NCI-H510A treated with DMSO at 0.1 percent for 48 hours (cell line): ENCODE results near the gene TOR1A.
"Not testable (repeated sequence)": the region's sequence is repeated elsewhere in the genome, so short reads cannot be mapped to it uniquely, and the experiment has no call there.

ENCODE experiments used
- DNase-seq: peaks from one replicate; lab custom pipeline; 2025; lab: John Stamatoyannopoulos, UW

Gene TOR1A

GRCh38 chr9:129822898-129823541, 916 bp downstream of the TOR1A start:
- DNase-seq = no peak

- DNase-seq = no peak
Measured at GRCh38 chr9:129816501-129817435, 7.2 kb downstream of the TOR1A start.

- DNase-seq = no peak
Measured at GRCh38 chr9:129815278-129815677, 8.7 kb downstream of the TOR1A start.

- DNase-seq = no peak
Measured at GRCh38 chr9:129814432-129815223, 9.3 kb downstream of the TOR1A start.

GRCh38 chr9:129813661-129814060, 10.3 kb downstream of the TOR1A start:
- no peak for DNase-seq

- no peak for DNase-seq
Measured at GRCh38 chr9:129812385-129812784, 11.6 kb downstream of the TOR1A start.

GRCh38 chr9:129811967-129812363, 12.0 kb downstream of the TOR1A start:
- no peak for DNase-seq

- DNase-seq = no peak
Measured at GRCh38 chr9:129810788-129811187, 13.1 kb downstream of the TOR1A start.

GRCh38 chr9:129810116-129810515, 13.8 kb downstream of the TOR1A start:
- DNase-seq = no peak

GRCh38 chr9:129809346-129809745, 14.6 kb downstream of the TOR1A start:
- DNase-seq = no peak

GRCh38 chr9:129806061-129806460, 17.9 kb downstream of the TOR1A start:
- no peak for DNase-seq

- no peak for DNase-seq
Measured at GRCh38 chr9:129803676-129804060, 20.3 kb downstream of the TOR1A start.

GRCh38 chr9:129802833-129803675, 20.9 kb downstream of the TOR1A start, which contains the start of gene TOR1B:
TSS of gene TOR1B (plus strand) at chr9:129803184. CDS start at chr9:129803213, 29 bp downstream.
- peak; percentile 79 for DNase-seq

GRCh38 chr9:129801504-129801903, 22.4 kb downstream of the TOR1A start:
- DNase-seq = no peak

- DNase-seq = no peak
Measured at GRCh38 chr9:129798973-129799372, 25.0 kb downstream of the TOR1A start.

GRCh38 chr9:129796029-129796428, 27.9 kb downstream of the TOR1A start:
- not testable (repeated sequence) for DNase-seq

GRCh38 chr9:129794549-129794948, 29.4 kb downstream of the TOR1A start:
- DNase-seq = no peak

- DNase-seq = no peak
Measured at GRCh38 chr9:129786481-129786880, 37.5 kb downstream of the TOR1A start.

- no peak for DNase-seq
Measured at GRCh38 chr9:129785866-129786265, 38.1 kb downstream of the TOR1A start.

- not testable (repeated sequence) for DNase-seq
Measured at GRCh38 chr9:129784970-129785369, 39.0 kb downstream of the TOR1A start.
